ENCODE measurements around the gene LETM1.
A peak's percentile ranks its signal among the peaks of the same experiment; 100 is the strongest.

The LETM1 gene

DNA sequence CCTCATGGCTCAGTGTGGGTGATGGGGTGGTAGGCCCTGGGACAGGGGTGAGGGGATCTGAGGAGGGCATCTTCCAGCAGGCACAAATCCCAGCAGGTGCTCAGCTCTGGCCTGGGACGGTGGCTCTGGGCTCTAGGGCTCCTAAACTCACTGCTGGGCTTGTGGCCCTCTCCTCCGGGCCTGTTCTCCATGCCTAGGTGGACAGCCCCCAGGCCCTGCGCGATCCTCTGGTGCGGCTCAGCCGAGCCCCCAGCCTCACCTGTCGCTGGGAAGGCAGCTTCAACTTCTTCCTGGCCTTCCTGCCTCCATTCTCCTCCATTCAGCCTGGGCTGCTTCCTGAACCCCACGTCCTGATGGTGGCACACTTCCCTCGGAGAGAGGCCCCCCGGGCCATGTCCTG, 82.2 kb downstream of the LETM1 start:
- no peak for DNase-seq

DNA sequence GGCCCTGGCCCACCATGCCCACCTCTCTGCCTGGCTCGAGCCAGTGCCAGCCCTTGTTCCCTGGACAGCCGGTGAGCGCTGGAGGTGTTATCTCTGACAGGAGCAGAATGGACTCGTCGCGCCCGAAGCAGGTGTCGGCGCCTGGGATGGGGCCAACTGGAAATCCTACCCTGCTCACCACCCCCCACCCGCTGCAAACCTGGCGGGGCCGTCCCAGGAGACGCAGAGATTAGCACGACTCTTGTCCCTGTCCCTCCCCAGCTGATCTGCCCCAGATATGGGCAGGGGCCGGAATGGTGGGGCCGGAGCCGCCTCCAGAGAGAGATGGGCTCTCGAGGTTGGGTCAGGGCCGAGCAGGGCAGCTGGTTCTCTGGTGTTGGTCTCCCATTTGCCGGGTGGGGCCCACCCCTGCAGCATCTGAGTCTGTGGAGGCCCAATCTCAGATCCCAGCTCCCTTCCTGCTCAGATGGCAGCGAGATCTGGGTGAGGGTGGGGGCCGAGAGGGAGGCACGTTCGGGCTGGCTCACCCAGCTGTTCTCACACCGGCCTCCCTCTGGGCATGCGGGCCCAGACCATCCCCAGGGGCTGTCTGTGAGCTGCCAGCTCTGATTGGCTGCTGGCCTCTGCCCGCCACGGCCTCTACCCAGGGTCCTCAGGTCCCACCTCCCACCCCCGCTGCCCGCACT, 83.0 kb downstream of the LETM1 start:
- peak in 1 of 2 experiments; percentile 68 for DNase-seq

DNA sequence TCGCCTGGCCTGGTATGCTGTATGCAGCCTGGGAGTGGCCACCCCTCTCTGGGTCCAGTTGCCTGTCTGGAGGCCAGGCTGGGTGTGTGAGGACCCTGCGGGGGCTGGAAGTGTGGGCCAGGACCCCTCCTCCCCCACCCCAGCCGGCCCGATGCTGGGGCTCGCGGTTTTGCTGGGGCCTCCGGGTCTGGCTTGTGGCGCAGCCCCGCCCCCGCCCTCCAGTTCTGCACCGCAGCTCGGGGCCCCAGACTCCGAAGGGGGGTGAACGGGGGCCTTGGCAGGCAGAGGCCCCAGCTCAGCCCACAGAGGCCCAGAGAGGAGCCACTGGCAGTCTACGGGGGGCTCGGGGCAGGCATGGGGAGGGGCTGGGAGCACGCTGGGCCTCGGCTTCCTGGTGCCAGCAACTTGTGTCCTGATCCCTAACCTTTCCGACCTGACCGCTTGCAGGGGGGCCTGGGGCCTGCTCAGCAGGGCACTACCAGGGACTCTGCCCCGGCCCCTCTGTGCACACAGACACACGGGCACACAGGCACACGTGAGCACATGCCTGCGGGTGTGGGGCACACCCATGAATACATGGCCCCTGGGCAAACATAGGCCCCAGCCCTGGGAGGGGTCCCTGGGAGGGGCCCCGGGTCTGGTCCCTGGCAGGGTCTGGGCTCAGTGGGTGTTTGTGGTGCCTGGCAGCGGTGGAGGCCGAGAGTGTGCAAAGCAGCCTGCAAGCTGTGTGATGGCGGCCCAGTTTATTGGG, 84.2 kb downstream of the LETM1 start:
- no peak for DNase-seq

DNA sequence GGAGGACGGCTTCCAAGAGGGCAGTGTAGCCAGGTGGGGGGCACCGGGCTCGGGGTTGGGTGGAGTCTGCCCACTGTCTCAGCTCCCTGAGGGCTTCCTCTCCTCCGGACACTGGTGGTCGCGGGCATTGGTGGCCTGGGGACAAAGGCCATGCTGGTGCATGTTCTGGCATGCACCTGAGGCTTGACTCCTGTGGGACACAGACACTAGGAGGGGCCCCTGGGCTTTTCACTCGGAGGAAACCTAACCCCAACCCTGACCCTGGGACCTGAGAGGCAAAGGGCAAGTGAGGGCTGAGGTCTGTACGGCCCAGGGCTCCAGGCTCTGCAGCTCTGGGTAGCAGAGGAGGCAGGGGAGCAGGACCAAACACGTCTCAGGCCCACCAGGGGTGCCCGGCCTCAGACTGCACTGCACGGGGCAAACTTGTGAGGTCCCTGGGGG, 85.1 kb downstream of the LETM1 start:
- DNase-seq, result no peak

DNA sequence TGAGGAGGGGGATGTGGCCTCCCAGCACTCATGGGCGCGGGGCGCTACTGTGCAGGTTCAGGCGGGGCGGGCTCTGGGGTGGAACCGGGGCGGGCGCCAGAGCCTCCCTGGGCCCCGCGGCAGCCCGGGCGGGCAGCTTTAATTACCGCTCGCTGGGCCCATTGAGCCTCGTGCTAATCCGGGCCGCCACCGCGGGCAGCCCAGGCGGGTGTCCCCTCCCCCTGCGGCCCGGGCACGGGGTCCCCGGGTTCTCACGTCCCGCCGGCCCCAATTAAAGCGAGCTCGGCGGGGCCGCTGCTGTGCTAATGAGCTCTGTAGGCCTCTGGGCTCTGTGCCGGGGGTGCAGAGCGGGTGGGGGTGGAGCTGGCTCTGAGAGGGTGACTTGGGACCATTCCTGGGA, 85.7 kb downstream of the LETM1 start:
- peak in 1 of 2 experiments; percentile 53 for DNase-seq

DNA sequence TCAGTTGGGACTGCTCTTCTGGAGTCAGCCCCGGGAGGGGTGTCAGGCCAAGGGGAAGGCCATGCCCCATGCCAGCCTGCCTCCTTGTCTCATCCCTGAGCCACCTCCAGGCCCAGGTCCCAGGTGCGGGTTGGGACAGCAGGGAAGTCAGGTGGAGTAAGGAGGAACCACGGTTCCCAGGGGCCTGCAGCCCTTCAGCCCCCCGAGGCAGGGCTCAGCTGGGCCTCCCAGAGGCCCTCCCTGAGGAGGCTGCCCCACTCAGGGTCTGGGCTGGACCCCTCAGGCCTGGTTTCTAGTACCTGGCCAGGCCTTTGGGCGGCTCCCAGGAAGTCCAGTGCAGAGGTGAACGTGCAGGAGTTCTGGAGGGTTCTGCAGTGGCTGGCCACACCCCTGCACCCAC, 86.3 kb downstream of the LETM1 start:
- DNase-seq, result no peak

DNA sequence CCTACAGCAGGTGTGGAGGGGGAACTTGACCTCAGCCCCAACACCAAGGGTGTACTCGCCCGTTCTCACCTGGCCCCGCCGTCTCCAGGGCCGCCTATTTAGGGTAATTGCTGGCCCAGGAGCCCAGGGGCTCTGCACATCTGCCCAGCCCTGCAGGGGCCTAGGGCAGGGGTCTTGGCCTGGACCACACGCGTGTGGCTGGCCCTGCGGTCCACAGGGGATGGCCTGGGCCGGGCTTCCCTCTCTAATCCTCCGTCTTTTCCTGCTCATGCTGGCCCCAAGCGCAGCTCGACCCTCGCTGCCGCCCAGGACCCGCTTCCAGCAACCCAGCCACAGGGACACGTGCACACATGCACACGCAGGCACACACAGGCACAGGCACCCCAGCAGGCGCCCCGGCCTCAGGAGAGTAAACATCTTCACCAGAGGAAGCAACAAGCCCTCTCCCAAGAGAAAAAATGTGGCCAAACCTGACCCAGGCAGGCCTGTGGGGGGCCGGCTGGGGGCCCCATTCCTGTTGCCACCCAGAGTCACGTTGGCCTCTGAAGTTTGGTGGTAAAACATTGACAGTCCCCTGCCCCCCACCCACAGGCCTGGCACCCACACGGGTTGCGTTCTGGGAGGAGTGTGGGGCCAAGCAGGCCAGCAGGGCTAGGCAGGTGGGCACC, 87.5 kb downstream of the LETM1 start:
- DNase-seq, result no peak

DNA sequence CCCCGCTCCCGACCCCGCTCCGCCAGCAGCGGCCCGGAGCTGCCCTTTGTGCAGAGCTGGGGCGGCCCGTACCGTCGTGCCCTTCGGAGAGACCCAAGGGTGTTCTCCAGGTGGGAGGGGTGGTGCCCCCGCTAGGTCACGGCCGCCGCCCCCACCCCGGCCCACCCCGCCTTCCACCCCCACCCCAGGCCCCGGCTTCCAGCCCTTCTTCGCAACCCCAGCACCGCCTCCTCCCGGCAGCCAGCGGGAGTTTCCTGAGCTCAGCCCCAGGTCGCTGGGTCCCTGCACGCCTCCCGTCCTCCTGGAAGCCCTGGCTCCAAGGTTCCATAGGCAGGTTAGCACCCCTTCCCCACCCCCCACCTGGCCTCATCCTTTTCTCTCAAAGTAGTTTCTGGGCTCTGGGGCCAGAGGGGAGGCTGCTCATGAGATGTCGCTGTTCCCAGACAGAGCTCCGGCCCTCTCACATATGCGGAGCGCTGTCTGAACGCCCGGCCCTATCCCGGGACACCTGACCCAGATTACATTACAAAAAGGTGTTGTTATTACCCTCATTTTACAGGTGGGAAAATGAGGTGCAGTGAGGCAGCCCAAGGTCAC, 88.1 kb downstream of the LETM1 start:
- peak; percentile 65 to 82 for DNase-seq

DNA sequence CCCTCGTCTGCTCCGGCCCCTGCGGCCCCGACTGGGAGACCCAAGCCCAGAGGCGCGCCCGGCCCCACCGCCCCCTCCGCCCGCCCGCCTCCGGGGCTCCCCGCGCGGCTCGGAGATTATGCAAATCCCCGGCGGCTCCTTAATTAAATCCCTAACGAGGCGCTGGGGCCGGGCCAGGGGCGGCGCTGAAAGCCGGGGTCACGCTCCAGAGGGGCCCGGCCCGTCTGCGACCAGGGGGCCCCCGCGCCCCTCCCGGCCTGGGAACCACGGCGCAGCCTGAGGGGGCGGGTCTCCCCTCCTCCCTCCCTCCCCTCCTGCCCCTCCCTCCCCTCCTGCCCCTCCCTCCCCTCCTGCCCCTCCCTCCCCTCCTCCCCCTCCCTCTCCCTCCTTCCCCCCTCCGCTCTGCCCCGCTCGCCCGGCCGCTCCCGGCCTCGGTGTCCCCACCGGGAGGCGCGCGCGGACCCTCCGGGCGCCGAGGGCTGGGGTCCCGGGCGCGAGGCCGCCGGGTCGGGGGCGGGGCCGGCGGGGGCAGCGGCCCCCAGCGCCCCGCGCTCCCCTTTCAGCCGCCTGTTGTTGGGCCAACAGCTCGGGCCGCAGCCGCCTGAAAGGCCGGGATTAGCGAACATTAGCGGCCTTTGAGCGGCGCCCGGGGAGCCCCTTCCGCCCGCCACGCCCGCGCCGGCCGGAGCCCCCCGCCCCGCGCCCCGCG, 88.7 kb downstream of the LETM1 start:
- DNase-seq, result peak; percentile 47 to 94

DNA sequence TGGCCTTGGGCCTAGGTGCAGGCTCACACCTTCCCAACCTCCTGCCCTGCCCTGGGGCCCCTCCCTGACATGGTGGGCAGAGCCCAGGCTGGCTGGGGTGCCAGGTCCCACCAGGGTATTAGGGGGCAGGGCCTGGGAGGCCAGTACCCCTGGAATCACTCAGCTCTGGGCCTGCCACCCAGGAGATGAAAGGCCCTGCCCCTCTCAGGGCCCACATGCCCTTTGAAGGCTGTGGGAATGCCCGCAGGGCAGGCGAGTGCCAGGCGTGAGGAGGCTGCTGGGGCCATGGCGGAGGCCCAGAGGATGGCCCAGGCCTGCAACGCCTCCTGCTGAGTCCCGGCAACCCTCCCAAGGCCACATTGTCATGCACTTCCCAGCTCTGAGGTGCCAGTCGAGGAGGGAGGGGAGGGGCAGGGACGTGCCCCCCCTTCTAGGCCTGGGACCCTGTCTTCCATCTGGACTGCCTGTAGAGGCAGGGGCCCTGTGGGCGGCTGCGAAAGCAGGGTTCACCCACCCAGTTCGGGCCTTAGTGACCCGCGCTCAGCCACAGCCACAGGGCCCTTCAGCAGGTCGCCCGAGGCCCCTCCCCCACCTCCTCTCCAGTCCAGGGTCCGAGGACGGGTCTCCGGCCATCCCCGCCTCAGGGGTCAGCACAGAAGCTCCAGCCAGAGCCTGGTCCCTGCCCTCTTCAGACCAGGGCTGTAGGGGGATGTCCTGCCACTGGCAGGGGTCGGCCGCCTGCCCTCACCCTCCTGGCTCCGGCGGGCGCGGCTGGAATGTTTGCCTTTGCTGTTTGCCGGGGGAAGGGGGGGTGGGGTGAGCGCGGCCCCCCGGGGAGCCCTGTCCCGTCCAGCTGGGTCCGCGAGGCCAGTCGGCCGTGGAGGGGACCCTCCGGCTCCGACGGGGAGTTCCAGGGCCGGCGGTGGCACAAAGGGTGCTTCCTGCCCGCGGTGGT, 89.6 kb downstream of the LETM1 start:
- peak in 1 of 2 experiments; percentile 81 for DNase-seq

DNA sequence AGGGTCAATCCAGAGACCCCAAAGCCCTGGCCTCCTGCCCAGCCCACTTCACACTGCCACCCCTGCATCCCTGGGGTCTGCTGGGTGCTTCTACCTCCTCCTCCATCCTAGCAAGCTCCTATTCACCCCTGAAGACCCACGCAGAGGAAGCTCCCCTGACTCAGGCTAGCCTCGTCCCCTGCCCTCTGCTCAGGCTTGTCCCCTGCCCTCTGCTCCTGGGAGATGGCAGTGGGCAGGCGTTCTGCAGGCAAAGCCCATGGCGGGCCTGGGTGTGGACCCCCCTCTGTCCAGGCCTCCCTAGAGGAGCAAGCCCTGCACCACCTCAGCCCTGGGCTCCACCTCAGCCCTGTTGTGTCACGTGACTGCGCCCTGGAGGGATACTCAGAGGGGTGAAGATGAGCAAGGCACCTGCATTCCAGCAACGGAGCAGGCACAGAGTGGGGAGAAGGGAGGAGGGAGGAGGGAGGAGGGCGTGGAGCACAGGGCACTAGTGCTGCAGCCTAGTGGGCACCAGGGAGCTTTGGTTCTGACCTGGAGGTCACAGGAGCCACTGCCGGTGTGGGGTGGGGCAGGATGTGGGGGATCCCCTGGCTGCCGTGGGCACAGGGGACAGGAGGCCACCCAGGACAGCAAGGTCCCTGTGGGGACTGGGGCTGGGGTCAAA, 90.4 kb downstream of the LETM1 start:
- DNase-seq, result peak in 1 of 2 experiments; percentile 63

DNA sequence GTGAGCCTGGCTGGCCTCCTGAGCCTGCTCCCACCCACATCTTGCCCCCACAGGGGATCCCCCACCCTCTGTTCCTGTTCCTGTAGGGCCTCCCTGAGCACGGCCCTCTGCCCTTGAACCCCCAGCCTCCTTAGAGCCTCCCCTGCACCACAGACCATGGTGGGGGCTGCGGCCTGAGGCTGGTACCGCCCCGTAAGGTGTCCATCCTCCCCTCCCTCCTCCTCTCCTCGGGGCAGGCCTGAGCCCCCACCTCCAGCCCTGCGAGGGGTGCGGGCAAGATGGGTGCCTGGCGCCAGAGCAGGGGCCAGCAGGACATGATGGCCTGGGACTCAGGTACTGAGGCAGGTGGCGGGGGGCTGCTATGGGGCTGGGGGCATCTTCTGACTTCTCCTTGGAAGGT, 91.3 kb downstream of the LETM1 start:
- DNase-seq, result no peak

DNA sequence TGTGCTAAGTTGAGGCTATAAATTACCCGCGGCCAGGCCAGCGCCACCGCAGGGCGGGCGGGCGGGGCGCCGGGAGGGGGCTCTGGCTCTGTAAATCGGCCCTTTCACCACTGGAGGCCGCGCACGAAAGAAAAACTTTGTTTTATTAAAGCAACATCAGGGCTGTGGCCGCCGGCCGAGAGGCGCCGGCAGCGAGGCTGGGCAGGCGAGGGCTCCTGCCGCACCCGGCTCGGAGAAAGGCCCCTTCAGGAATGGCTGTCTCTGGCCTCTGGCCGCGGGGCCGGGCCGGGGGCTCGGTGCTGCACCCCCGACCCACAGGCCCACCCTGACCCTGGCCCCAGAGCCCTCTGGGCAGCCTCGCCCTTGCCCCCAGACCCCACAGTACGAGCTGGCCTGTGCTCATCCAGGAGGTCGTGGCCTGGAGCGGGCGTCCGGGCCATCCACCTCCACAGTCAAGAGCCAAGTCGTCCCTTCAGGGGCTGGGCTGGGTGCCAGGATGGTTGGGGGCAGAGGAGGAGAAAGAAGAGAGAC, 92.3 kb downstream of the LETM1 start:
- DNase-seq, result peak in 1 of 2 experiments; percentile 71

DNA sequence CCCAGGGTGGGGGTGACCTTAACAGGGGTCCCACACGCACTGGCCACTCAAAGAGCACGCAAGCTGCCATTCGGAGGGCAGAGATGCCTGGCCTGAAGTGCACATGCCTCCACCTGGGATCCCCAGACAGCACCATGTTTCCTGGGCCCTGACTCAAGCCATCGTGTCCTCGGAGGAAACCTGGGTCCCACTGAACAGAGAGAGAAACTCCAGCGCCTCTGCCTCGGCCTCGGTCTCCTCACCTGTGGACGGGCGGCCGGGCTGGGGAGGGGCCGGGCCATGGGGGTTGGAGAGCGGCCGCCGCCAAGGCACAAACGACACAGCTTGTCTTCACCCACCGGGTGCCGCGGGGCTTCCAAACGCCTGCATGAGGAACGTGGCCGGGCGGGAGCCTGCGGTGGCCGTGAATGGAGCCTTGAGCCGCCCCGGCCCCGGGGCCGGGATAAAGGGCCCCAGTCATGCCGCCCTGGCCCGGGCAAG, 92.8 kb downstream of the LETM1 start:
- DNase-seq, result peak in 1 of 2 experiments; percentile 71

DNA sequence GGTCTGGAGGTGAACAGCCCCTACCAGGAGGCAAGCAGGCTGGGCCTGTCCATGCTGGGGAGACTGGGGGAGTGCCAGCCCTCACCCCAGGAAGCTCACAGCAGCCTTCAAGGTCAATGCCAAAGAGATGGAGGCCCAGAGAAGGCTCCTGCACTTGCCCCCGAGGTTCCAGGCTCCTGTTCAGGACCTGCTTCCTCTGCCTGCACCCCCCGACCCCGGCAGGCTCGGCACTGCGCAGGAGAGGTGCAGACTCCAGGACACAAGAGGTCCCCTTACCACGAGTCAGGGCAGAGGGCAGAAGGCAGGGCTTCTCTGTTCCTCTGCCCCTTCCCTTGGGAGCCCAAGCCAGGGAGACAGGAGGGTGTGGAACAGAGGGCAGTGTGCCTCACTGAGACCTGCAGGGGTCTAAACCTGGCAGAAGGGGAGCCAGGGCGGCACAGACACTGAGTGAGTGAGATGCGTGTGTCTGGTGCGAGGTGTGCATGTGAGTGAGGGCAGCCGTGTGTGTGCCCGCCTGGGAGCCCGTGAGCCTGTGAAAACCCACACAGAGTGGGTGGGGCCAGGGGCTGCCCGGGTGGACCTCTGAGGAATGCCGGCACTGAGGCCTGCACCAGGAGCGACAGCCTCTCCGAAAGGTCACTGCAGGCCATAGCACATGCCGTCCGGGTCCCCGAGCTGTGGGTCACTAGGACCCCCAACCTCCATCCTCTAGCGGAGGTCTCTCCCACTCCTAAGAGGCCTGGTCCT, 93.5 kb downstream of the LETM1 start:
- no peak for DNase-seq
